ENCODE results near the gene SUGCT.

The SUGCT gene

GRCh38 chr7:40890088-40890692, 755.4 kb downstream of the SUGCT start:
- no peak for DNase-seq

GRCh38 chr7:40891232-40891631, 756.4 kb downstream of the SUGCT start:
- no peak for DNase-seq

GRCh38 chr7:40899151-40899550, 764.3 kb downstream of the SUGCT start:
- DNase-seq = no peak

- no peak for DNase-seq
Observed at GRCh38 chr7:40899636-40900507, 765.1 kb downstream of the SUGCT start.

- no peak for DNase-seq
Observed at GRCh38 chr7:40903872-40904271, 769.1 kb downstream of the SUGCT start.

- no peak for DNase-seq
Observed at GRCh38 chr7:40907286-40907685, 772.5 kb downstream of the SUGCT start.

- no peak for DNase-seq
Observed at GRCh38 chr7:40909346-40909980, 774.7 kb downstream of the SUGCT start.

All from islet precursor cell (in vitro differentiated cells).